HCT116 (cell line): ENCODE measurements around the gene HCN4. TPM values are rescaled to one million over a fixed set of nuclear protein-coding genes. Genes with fewer than 3 reads are reported as not detected.

Source experiments
- ATAC-seq: fragments of 200-7000 bp; cut with Tn5 transposase; 2 replicates; pipeline ENCODE4 v1.9.1; 2020; ENCODE audit warnings: mild to moderate bottlenecking, moderate library complexity
- BruUV-seq: library from RNA; stranded (reverse); fragments of 400-500 nt; replicated peaks from 2 replicates; lab custom pipeline; 2021; lab: Mats Ljungman, UMichigan
- CTCF ChIA-PET: fragments of 300-600 bp; sonication (Branson Sonifier 250); formaldehyde crosslinking; loops from one replicate; lab custom pipeline; 2021; ENCODE audit warnings: antibody characterized with exemption; lab: Charles Lee
- POLR2A ChIA-PET: fragments of 300-600, 350-600 bp; sonication (Branson Sonifier 250); formaldehyde crosslinking; loops from one replicate; lab custom pipeline; 2021; ENCODE audit warnings: antibody characterized with exemption; lab: Charles Lee
- RAD21 ChIA-PET, 2 experiments: fragments of 300-600 bp; sonication (Branson Sonifier 250); formaldehyde crosslinking; loops; one replicate each; lab custom pipeline; 2023; ENCODE audit warnings: low total read pairs in 2 of 2; ENCODE audit not compliant: uncharacterized antibody in 2 of 2, unreplicated experiment in 2 of 2, low non-redundant PET in 1 of 2; lab: Charles Lee
- DNase-seq: peaks from one replicate; pipeline ENCODE4 v3.0.0-alpha.2; 2010; ENCODE audit warnings: low read depth, low spot score
- H2AFZ ChIP-seq: fragments of 200-600 bp; shearing (Covaris generic), sonication (generic); 2 replicates; pipeline ENCODE4 v1.6.1; 2017; ENCODE audit warnings: low read depth, mixed run types, mixed read lengths, antibody characterized with exemption, low read length; ENCODE audit not compliant: poor library complexity, severe bottlenecking
- H3K27ac ChIP-seq: 2 replicates; pipeline ENCODE4 v1.5.1; 2012; ENCODE audit warnings: low read depth, low read length
- H3K27me3 ChIP-seq: fragments of 200-600 bp; sonication (generic); 2 replicates; pipeline ENCODE4 v1.6.1; 2016; ENCODE audit warnings: mixed run types, low read length, mixed read lengths; ENCODE audit not compliant: insufficient read depth
- H3K36me3 ChIP-seq, 2 experiments: fragments of 200-500 bp in 1 of 2; fragments of 200-600 bp in 1 of 2; sonication (Bioruptor generic) in 1 of 2; sonication (generic) in 1 of 2; 2 replicates each; pipeline versions ENCODE4 v1.5.1 to v1.6.1; 2014 to 2016; ENCODE audit warnings: low read length in 2 of 2, inconsistent platforms in 1 of 2, mixed read lengths in 1 of 2, mixed run types in 1 of 2; ENCODE audit not compliant: insufficient read depth in 2 of 2, control insufficient read depth in 1 of 2
- H3K4me1 ChIP-seq, 2 experiments: fragments of 200-600 bp in 1 of 2; sonication (generic) in 1 of 2; 2 replicates each; pipeline versions ENCODE4 v1.5.1 to v1.6.1; 2012 to 2017; ENCODE audit warnings: low read length in 2 of 2, inconsistent platforms in 1 of 2, mild to moderate bottlenecking in 1 of 2, mixed read lengths in 1 of 2, mixed run types in 1 of 2, moderate library complexity in 1 of 2; ENCODE audit not compliant: insufficient read depth in 2 of 2, control insufficient read depth in 1 of 2
- H3K4me2 ChIP-seq: fragments of 200-600 bp; sonication (generic); 2 replicates; pipeline ENCODE4 v1.6.1; 2017; ENCODE audit warnings: mixed run types, low read length, mixed read lengths
- H3K4me3 ChIP-seq, 2 experiments: fragments of 200-600 bp in 1 of 2; sonication (generic) in 1 of 2; replicated peaks in 1 of 2; 2 replicates each; pipeline ENCODE4 v1.5.1; 2011 to 2016; ENCODE audit warnings: low read length in 2 of 2, control low read depth in 1 of 2, low read depth in 1 of 2, mild to moderate bottlenecking in 1 of 2, mixed read lengths in 1 of 2, mixed run types in 1 of 2
- H3K79me2 ChIP-seq: fragments of 200-600 bp; sonication (generic); 2 replicates; pipeline ENCODE4 v1.6.1; 2017; ENCODE audit warnings: mild to moderate bottlenecking, mixed run types, low read length, moderate library complexity, mixed read lengths; ENCODE audit not compliant: insufficient read depth
- H3K9ac ChIP-seq: fragments of 200-600 bp; sonication (generic); 2 replicates; pipeline ENCODE4 v1.6.1; 2016; ENCODE audit warnings: low read length, mixed read lengths
- H3K9me2 ChIP-seq: fragments of 200-600 bp; sonication (generic), shearing (Covaris generic); 2 replicates; pipeline ENCODE4 v1.6.1; 2017; ENCODE audit warnings: mixed run types, mild to moderate bottlenecking, moderate library complexity; ENCODE audit not compliant: insufficient read depth
- H3K9me3 ChIP-seq, 2 experiments: fragments of 200-500 bp in 1 of 2; fragments of 200-600 bp in 1 of 2; sonication (Bioruptor generic) in 1 of 2; sonication (generic) in 1 of 2; 2 replicates each; pipeline ENCODE4 v1.6.1; 2014 to 2017; ENCODE audit warnings: low read length in 2 of 2, mixed read lengths in 2 of 2, inconsistent platforms in 1 of 2, low read depth in 1 of 2, mild to moderate bottlenecking in 1 of 2, mixed run types in 1 of 2, moderate library complexity in 1 of 2; ENCODE audit not compliant: control insufficient read depth in 1 of 2, insufficient read depth in 1 of 2
- H4K20me1 ChIP-seq: fragments of 200-600 bp; sonication (generic), shearing (Covaris generic); 2 replicates; pipeline ENCODE4 v1.6.1; 2017; ENCODE audit warnings: mixed run types, mild to moderate bottlenecking, moderate library complexity; ENCODE audit not compliant: insufficient read depth
- EGR1 ChIP-seq: IDR thresholded peaks from 2 replicates; pipeline ENCODE4 v1.6.1; 2012; ENCODE audit warnings: low read depth
- FOSL1 ChIP-seq: IDR thresholded peaks from 2 replicates; pipeline ENCODE4 v1.6.1; 2012; ENCODE audit warnings: low read depth
- POLR2AphosphoS5 ChIP-seq: IDR thresholded peaks from 2 replicates; pipeline ENCODE4 v1.6.1; 2011; ENCODE audit warnings: mild to moderate bottlenecking, low read depth, low read length, moderate library complexity
- RAD21 ChIP-seq: IDR thresholded peaks from 2 replicates; pipeline ENCODE4 v1.6.1; 2012; ENCODE audit warnings: low read depth, mild to moderate bottlenecking
- SP1 ChIP-seq: IDR thresholded peaks from 2 replicates; pipeline ENCODE4 v1.6.1; 2012; ENCODE audit warnings: low read depth
- SRF ChIP-seq: IDR thresholded peaks from 2 replicates; pipeline ENCODE4 v1.6.1; 2012; ENCODE audit warnings: low read depth
- YY1 ChIP-seq: IDR thresholded peaks from 2 replicates; pipeline ENCODE4 v1.6.1; 2011; ENCODE audit warnings: low read length, low read depth, moderate library complexity, mild to moderate bottlenecking; ENCODE audit not compliant: insufficient replicate concordance; ENCODE audit errors: extremely low read depth
- intact Hi-C: fragments of 100-400 bp; cut with micrococcal nuclease; formaldehyde crosslinking; loops from 2 replicates; pipeline ENCODE4 v1.10.0; 2022
- total RNA-seq: library from RNA; stranded (reverse); gene quantifications from one replicate; pipeline ENCODE4 v1.2.1, GENCODE V29; 2021; ENCODE audit not compliant: unreplicated experiment
- TF ChIP-seq, protein P1 (sequence below): IDR thresholded peaks from 2 replicates; pipeline ENCODE4 v1.6.1; 2012

The HCN4 gene
- total RNA-seq, 1 experiment from 2014 or later, result 1.7 TPM

DNA sequence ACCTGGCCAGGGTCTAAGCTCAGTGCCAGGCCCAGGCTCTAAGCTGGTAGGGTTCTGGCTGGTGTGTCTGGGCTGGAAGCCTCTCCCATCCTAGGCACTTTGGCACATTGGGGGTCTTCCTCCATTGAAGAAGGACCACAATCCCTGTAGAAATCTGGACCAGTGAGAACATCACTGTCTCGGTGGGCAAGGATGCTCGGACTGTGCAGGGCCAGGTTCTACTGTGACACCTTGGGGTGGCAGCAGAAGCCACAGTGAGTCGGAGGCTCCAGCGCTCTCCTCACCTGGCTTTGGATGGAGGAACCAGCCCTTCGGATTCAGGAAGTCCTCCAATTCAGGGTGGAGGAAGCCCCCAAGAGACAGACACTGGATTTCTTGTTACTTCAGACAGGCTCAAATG is 17.5 kb upstream of the HCN4 start:
- no peak overlapping the region for H3K27ac ChIP-seq
- ATAC-seq (no peak), DNase-seq (no peak)
- H3K4me1 ChIP-seq, result peaks cover 20 to 28% of the 10 kb centered on the region in 2 experiments
- intact Hi-C loops, result no loop called here
- ChIA-PET POLR2A (no interaction called here), RAD21 (no interaction called here), CTCF (no interaction called here)
- TF ChIP-seq POLR2AphosphoS5 (no peak), SRF (no peak), SP1 (no peak), RAD21 (no peak), EGR1 (no peak), FOSL1 (no peak), YY1 (no peak)
- TF ChIP-seq, protein P1, sequence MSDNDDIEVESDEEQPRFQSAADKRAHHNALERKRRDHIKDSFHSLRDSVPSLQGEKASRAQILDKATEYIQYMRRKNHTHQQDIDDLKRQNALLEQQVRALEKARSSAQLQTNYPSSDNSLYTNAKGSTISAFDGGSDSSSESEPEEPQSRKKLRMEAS, result no peak
- no peaks in the 10 kb centered on the region for H3K27me3 ChIP-seq
- no peak overlapping the region for H3K4me2 ChIP-seq
- H3K9ac ChIP-seq, result no peak overlapping the region
- no peaks in the 10 kb centered on the region for H3K79me2 ChIP-seq
- no peaks in the 10 kb centered on the region for H4K20me1 ChIP-seq
- no peak overlapping the region for H3K4me3 ChIP-seq
- no TSS peak for BruUV-seq
- no peak overlapping the region for H2AFZ ChIP-seq
- no peaks in the 10 kb centered on the region for H3K9me2 ChIP-seq
- H3K9me3 ChIP-seq, result no peaks in the 10 kb centered on the region
- H3K36me3 ChIP-seq, result no peaks in the 10 kb centered on the region

- H3K9me2 ChIP-seq, result no peaks in the 10 kb centered on the region
- no peaks in the 10 kb centered on the region for H3K36me3 ChIP-seq
- H3K27me3 ChIP-seq, result no peaks in the 10 kb centered on the region
- H3K9me3 ChIP-seq, result no peaks in the 10 kb centered on the region
- BruUV-seq, result no TSS peak
- ChIA-PET RAD21 (no interaction called here), POLR2A (no interaction called here), CTCF (no interaction called here)
- H3K9ac ChIP-seq, result no peak overlapping the region
- H3K4me2 ChIP-seq, result no peak overlapping the region
- no peak overlapping the region for H3K27ac ChIP-seq
- ATAC-seq, result no peak
- no peak for TF ChIP-seq YY1
- H2AFZ ChIP-seq, result no peak overlapping the region
- H3K4me1 ChIP-seq, result peaks cover 20 to 28% of the 10 kb centered on the region in 2 experiments
- no peaks in the 10 kb centered on the region for H4K20me1 ChIP-seq
- H3K79me2 ChIP-seq, result no peaks in the 10 kb centered on the region
- no peak overlapping the region for H3K4me3 ChIP-seq
- intact Hi-C loops, result no loop called here
- no peak for DNase-seq
These were observed 16.4 kb upstream of the HCN4 start for GRCh38 chr15:73385205-73385604.
